ENCODE data around the gene MCM3AP. TPM values are rescaled to one million over a fixed set of nuclear protein-coding genes. Genes with fewer than 3 reads are reported as not detected.

The MCM3AP gene
- total and polyA plus RNA-seq, 9 of the 15 experiments (the other 6 are each of a cell fraction or from before 2014, with no cell fraction given), result 6.5 to 179 (median 69.6) TPM

GRCh38 chr21:46228345-46229051 lies 56.9 kb downstream of the MCM3AP start, which contains the start of gene LSS (continued):
- TF ChIP-seq CUX1 (CRISPR knock-in tag; IDR thresholded peaks at IDR 0.05) (no peak), MTA3 (IDR thresholded peaks at IDR 0.05; ENCODE audit: borderline replicate concordance) (peak; percentile 55; the same call in 1 of the 2 replicates), GABPB2 (CRISPR knock-in tag; conservative IDR thresholded peaks at IDR 0.05) (no peak), ZNF316 (IDR thresholded peaks at IDR 0.05) (no peak), CHD1 (IDR thresholded peaks at IDR 0.05; ENCODE audit: low read length) (peak; percentile 80), ZNF197 (CRISPR knock-in tag; IDR thresholded peaks at IDR 0.05; ENCODE audit: low read depth) (no peak), ZFX (CRISPR knock-in tag; IDR thresholded peaks at IDR 0.05) (peak; percentile 38), CHD2 (IDR thresholded peaks at IDR 0.05; ENCODE audit: low read depth, low read length) (no peak; the same call in 1 of the 2 replicates), ZNF23 (CRISPR knock-in tag; IDR thresholded peaks at IDR 0.05) (no peak), HMGN3 (IDR thresholded peaks at IDR 0.05; ENCODE audit: borderline replicate concordance, extremely low read depth, insufficient read length, low read depth, low read length) (peak; percentile 56), BRF1 (IDR thresholded peaks at IDR 0.05; ENCODE audit: borderline replicate concordance, extremely low read depth, insufficient read length) (no peak), ZBTB8A (IDR thresholded peaks at IDR 0.05; ENCODE audit: partially characterized antibody) (no peak), ZNF133 (CRISPR knock-in tag; IDR thresholded peaks at IDR 0.05) (no peak), CBFA2T3 (IDR thresholded peaks at IDR 0.05) (0 out of 2 replicates have a peak, but pooled peaks have one; percentile 26)
- TF ChIP-seq, protein P1, sequence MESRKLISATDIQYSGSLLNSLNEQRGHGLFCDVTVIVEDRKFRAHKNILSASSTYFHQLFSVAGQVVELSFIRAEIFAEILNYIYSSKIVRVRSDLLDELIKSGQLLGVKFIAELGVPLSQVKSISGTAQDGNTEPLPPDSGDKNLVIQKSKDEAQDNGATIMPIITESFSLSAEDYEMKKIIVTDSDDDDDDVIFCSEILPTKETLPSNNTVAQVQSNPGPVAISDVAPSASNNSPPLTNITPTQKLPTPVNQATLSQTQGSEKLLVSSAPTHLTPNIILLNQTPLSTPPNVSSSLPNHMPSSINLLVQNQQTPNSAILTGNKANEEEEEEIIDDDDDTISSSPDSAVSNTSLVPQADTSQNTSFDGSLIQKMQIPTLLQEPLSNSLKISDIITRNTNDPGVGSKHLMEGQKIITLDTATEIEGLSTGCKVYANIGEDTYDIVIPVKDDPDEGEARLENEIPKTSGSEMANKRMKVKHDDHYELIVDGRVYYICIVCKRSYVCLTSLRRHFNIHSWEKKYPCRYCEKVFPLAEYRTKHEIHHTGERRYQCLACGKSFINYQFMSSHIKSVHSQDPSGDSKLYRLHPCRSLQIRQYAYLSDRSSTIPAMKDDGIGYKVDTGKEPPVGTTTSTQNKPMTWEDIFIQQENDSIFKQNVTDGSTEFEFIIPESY (CRISPR knock-in tag; IDR thresholded peaks at IDR 0.05), result peak; percentile 42; the same call in 1 of the 2 replicates
- TF ChIP-seq, protein P2, sequence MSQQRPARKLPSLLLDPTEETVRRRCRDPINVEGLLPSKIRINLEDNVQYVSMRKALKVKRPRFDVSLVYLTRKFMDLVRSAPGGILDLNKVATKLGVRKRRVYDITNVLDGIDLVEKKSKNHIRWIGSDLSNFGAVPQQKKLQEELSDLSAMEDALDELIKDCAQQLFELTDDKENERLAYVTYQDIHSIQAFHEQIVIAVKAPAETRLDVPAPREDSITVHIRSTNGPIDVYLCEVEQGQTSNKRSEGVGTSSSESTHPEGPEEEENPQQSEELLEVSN (IDR thresholded peaks at IDR 0.05; ENCODE audit: borderline replicate concordance in 1 of 2, extremely low read depth in 1 of 2, insufficient read depth in 1 of 2, insufficient read length in 1 of 2, low read depth in 1 of 2, low read length in 1 of 2, poor library complexity in 1 of 2, severe bottlenecking in 1 of 2), result peak; percentile 59 to 74
- TF ChIP-seq, protein P3, sequence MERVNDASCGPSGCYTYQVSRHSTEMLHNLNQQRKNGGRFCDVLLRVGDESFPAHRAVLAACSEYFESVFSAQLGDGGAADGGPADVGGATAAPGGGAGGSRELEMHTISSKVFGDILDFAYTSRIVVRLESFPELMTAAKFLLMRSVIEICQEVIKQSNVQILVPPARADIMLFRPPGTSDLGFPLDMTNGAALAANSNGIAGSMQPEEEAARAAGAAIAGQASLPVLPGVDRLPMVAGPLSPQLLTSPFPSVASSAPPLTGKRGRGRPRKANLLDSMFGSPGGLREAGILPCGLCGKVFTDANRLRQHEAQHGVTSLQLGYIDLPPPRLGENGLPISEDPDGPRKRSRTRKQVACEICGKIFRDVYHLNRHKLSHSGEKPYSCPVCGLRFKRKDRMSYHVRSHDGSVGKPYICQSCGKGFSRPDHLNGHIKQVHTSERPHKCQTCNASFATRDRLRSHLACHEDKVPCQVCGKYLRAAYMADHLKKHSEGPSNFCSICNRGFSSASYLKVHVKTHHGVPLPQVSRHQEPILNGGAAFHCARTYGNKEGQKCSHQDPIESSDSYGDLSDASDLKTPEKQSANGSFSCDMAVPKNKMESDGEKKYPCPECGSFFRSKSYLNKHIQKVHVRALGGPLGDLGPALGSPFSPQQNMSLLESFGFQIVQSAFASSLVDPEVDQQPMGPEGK (CRISPR knock-in tag; IDR thresholded peaks at IDR 0.05; ENCODE audit: borderline replicate concordance), result no peak

Data from K562 (cell line).